ENCODE results near the gene CMSS1. TPM values are rescaled to one million over a fixed set of nuclear protein-coding genes. Genes with fewer than 3 reads are reported as not detected.
A peak's percentile ranks its signal among the peaks of the same experiment; 100 is the strongest.

The CMSS1 gene
- total and polyA plus RNA-seq, 8 donors, result 14.4 to 29.9 (median 15.9) TPM

DNA sequence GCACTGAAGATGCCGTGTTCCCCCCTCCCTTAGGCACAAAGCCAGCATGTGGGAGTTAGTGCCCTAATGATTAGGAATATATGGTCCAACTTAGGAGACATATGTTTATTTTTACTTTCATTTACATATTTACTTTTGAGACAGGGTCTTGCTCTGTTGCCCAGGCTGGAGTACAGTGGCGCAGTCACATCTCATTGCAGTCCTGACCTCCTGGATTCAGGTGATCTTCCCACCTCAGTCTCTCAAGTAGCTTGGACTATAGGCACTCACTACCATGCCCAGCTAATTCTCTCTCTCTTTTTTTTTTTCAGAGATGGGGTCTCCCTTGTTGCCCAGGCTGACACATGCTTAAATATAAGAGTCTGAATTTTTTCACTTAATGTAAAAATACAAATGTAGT lies 391.5 kb downstream of the CMSS1 start:
- TF ChIP-seq, protein P1, sequence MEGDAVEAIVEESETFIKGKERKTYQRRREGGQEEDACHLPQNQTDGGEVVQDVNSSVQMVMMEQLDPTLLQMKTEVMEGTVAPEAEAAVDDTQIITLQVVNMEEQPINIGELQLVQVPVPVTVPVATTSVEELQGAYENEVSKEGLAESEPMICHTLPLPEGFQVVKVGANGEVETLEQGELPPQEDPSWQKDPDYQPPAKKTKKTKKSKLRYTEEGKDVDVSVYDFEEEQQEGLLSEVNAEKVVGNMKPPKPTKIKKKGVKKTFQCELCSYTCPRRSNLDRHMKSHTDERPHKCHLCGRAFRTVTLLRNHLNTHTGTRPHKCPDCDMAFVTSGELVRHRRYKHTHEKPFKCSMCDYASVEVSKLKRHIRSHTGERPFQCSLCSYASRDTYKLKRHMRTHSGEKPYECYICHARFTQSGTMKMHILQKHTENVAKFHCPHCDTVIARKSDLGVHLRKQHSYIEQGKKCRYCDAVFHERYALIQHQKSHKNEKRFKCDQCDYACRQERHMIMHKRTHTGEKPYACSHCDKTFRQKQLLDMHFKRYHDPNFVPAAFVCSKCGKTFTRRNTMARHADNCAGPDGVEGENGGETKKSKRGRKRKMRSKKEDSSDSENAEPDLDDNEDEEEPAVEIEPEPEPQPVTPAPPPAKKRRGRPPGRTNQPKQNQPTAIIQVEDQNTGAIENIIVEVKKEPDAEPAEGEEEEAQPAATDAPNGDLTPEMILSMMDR (IDR thresholded peaks at IDR 0.05), result no peak
- Histone ChIP-seq H3K27me3 (no peaks in the 10 kb centered on the region), H3K4me1 (peaks cover 0 to 7% (median 0%) of the 10 kb centered on the region in 3 donors), H3K36me3 (no peaks in the 10 kb centered on the region), H3K9me3 (no peaks in the 10 kb centered on the region), H3K4me3 (no peak overlapping the region), H3K27ac (no peak overlapping the region)
- FAIRE-seq (no peak), ATAC-seq (no peak), DNase-seq (no peak)
- intact Hi-C loops (cut with DNase I), result no loop called here
- 92 to 99% methylated on average over 2 of the region's 2 CpGs for WGBS, 2 donors

DNA sequence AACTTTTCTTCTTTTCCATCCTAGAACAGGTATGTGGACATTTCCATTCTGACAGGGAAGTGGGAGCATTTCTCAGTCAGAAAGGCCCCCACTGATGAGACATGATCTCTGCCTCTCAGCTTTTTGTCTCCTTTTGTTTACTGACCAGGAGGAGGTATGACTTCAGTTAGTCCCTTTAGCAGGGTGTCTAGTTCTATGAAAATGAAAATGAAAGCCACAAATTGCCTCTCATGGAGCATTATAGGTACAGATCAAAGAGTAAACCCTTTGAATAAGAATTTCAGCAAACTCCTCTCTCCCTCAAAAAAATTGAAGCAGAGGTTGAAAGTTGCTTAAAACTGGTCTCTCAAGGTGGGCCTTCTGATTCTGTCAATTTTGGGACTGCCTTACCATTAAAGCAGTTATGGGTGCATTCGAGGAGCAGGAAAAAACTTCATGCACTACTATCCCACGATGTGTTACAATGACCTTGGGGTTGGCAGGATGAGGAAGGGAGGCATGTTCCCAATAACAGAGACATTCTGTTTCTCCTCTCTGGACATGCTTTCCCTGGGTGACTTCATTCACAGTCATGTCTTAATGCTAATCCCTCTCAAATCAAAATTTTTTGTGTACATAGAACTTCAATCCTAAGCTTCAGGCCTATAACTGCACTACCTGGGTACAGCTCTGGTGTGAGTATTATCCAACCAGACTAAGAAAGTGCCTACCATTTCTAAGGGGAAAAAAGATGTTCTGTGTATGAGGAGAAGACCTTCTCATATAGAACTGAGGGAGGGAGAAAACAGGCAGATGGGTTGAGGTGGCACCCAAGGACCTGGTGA lies 392.5 kb downstream of the CMSS1 start:
- ATAC-seq (peak in 3 of 4 donors; percentile 18 to 46 (median 38)), FAIRE-seq (no peak), DNase-seq (no peak)
- Histone ChIP-seq H3K36me3 (no peaks in the 10 kb centered on the region), H3K27ac (peak overlapping the region in 2 of 4 donors; percentile 24 to 25), H3K27me3 (no peaks in the 10 kb centered on the region), H3K4me1 (peaks cover 0 to 7% (median 0%) of the 10 kb centered on the region in 3 donors), H3K4me3 (no peak overlapping the region), H3K9me3 (no peaks in the 10 kb centered on the region)
- 50 to 55% methylated on average over 2 of the region's 2 CpGs for WGBS, 2 donors
- intact Hi-C loops (cut with DNase I), result no loop called here
- TF ChIP-seq, protein P1 (IDR thresholded peaks at IDR 0.05), result no peak

DNA sequence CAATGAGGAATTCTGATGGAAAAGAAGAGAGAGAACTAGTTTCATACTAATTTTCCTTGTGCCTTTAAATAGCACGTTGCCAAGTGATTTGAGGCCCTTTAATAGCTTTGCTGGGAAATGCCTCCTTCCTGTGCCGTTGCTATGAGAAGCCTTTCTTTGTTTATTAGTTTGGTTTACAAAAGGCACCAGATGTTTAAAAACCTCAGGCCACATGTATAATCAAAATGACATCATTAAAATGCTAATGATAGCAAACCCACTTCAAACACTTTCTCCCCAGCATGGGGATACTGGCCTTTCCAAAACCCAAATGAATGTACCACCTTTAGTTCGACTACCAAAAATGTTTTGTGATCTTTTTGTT lies 393.1 kb downstream of the CMSS1 start:
- FAIRE-seq (peak; percentile 32), DNase-seq (no peak)
- peak overlapping the region in 2 of 4 donors; percentile 24 to 25 for H3K27ac ChIP-seq

GRCh38 chr3:100213891-100214573 lies 396.4 kb downstream of the CMSS1 start:
- no peak for FAIRE-seq
- Histone ChIP-seq H3K36me3 (no peaks in the 10 kb centered on the region), H3K9me3 (no peaks in the 10 kb centered on the region), H3K4me3 (no peak overlapping the region), H3K27me3 (no peaks in the 10 kb centered on the region), H3K27ac (no peak overlapping the region), H3K4me1 (peaks cover 0 to 7% (median 0%) of the 10 kb centered on the region in 3 donors)
- 79 to 86% methylated on average over 7 of the region's 7 CpGs for WGBS, 2 donors
- TF ChIP-seq, protein P1 (IDR thresholded peaks at IDR 0.05), result no peak
- no peak for DNase-seq
- ATAC-seq, result no peak
- intact Hi-C loops (cut with DNase I), result no loop called here

More for the DNA sequence above, 393.1 kb downstream of the CMSS1 start:
- TF ChIP-seq, protein P1 (IDR thresholded peaks at IDR 0.05), result no peak
- H3K4me1 ChIP-seq, result peaks cover 0 to 7% (median 0%) of the 10 kb centered on the region in 3 donors
- H3K4me3 ChIP-seq, result no peak overlapping the region
- 30 to 35% methylated on average over 3 of the region's 3 CpGs for WGBS, 2 donors
- no peaks in the 10 kb centered on the region for H3K27me3 ChIP-seq
- no peaks in the 10 kb centered on the region for H3K36me3 ChIP-seq
- peak in 3 of 4 donors; percentile 37 to 83 (median 71) for ATAC-seq
- H3K9me3 ChIP-seq, result no peaks in the 10 kb centered on the region
- intact Hi-C loops (cut with DNase I), result no loop called here
